Measurements from ENCODE around the gene P2RX4.

GRCh38 chr12:121237415-121237814 lies 27.5 kb downstream of the P2RX4 start:
- TF ChIP-seq, protein P1, sequence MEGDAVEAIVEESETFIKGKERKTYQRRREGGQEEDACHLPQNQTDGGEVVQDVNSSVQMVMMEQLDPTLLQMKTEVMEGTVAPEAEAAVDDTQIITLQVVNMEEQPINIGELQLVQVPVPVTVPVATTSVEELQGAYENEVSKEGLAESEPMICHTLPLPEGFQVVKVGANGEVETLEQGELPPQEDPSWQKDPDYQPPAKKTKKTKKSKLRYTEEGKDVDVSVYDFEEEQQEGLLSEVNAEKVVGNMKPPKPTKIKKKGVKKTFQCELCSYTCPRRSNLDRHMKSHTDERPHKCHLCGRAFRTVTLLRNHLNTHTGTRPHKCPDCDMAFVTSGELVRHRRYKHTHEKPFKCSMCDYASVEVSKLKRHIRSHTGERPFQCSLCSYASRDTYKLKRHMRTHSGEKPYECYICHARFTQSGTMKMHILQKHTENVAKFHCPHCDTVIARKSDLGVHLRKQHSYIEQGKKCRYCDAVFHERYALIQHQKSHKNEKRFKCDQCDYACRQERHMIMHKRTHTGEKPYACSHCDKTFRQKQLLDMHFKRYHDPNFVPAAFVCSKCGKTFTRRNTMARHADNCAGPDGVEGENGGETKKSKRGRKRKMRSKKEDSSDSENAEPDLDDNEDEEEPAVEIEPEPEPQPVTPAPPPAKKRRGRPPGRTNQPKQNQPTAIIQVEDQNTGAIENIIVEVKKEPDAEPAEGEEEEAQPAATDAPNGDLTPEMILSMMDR (conservative IDR thresholded peaks at IDR 0.05) = no peak
- TF ChIP-seq ZFX (IDR thresholded peaks at IDR 0.05) = no peak

Data from C4-2B (cell line).